Ishikawa (cell line): ENCODE measurements around the gene CCDC32.

ENCODE experiments used
- CEBPB ChIP-seq: IDR thresholded peaks from 2 replicates; pipeline ENCODE4 v1.6.1; 2012
- CREB1 ChIP-seq: IDR thresholded peaks from 2 replicates; pipeline ENCODE4 v1.6.1; 2012; ENCODE audit warnings: low read depth
- EGR1 ChIP-seq: IDR thresholded peaks from 2 replicates; pipeline ENCODE4 v1.6.1; 2012
- EP300 ChIP-seq: IDR thresholded peaks from 2 replicates; pipeline ENCODE4 v1.6.1; 2012; ENCODE audit warnings: borderline replicate concordance
- FOXM1 ChIP-seq: IDR thresholded peaks from 2 replicates; pipeline ENCODE4 v1.6.1; 2012; ENCODE audit warnings: low read depth, borderline replicate concordance
- MAX ChIP-seq: IDR thresholded peaks from 2 replicates; pipeline ENCODE4 v1.6.1; 2012
- NFIC ChIP-seq: IDR thresholded peaks from 2 replicates; pipeline ENCODE4 v1.6.1; 2012
- RAD21 ChIP-seq: IDR thresholded peaks from 2 replicates; pipeline ENCODE4 v1.6.1; 2012; ENCODE audit warnings: low read depth
- TAF1 ChIP-seq: IDR thresholded peaks from 2 replicates; pipeline ENCODE4 v1.6.1; 2012; ENCODE audit warnings: low read depth, mild to moderate bottlenecking
- TCF12 ChIP-seq: IDR thresholded peaks from 2 replicates; pipeline ENCODE4 v1.6.1; 2012; ENCODE audit warnings: low read depth
- TEAD4 ChIP-seq: IDR thresholded peaks from 2 replicates; pipeline ENCODE4 v1.6.1; 2012
- YY1 ChIP-seq: IDR thresholded peaks from 2 replicates; pipeline ENCODE4 v1.6.1; 2012; ENCODE audit warnings: low read depth
- ZBTB7A ChIP-seq: IDR thresholded peaks from 2 replicates; pipeline ENCODE4 v1.6.1; 2012; ENCODE audit warnings: low read depth
- TF ChIP-seq, protein P1 (sequence below): IDR thresholded peaks from 2 replicates; pipeline ENCODE4 v1.6.1; 2012; ENCODE audit warnings: low read depth, mild to moderate bottlenecking
- TF ChIP-seq, protein P2 (sequence below): IDR thresholded peaks from 2 replicates; pipeline ENCODE4 v1.6.1; 2012

The CCDC32 gene

GRCh38 chr15:40523611-40524010, 41.2 kb downstream of the CCDC32 start:
- TF ChIP-seq FOXM1 (no peak), TAF1 (no peak), CEBPB (no peak), TCF12 (no peak), YY1 (no peak), ZBTB7A (no peak), EGR1 (no peak), EP300 (no peak), CREB1 (no peak), MAX (no peak), NFIC (no peak)
- TF ChIP-seq, protein P1, sequence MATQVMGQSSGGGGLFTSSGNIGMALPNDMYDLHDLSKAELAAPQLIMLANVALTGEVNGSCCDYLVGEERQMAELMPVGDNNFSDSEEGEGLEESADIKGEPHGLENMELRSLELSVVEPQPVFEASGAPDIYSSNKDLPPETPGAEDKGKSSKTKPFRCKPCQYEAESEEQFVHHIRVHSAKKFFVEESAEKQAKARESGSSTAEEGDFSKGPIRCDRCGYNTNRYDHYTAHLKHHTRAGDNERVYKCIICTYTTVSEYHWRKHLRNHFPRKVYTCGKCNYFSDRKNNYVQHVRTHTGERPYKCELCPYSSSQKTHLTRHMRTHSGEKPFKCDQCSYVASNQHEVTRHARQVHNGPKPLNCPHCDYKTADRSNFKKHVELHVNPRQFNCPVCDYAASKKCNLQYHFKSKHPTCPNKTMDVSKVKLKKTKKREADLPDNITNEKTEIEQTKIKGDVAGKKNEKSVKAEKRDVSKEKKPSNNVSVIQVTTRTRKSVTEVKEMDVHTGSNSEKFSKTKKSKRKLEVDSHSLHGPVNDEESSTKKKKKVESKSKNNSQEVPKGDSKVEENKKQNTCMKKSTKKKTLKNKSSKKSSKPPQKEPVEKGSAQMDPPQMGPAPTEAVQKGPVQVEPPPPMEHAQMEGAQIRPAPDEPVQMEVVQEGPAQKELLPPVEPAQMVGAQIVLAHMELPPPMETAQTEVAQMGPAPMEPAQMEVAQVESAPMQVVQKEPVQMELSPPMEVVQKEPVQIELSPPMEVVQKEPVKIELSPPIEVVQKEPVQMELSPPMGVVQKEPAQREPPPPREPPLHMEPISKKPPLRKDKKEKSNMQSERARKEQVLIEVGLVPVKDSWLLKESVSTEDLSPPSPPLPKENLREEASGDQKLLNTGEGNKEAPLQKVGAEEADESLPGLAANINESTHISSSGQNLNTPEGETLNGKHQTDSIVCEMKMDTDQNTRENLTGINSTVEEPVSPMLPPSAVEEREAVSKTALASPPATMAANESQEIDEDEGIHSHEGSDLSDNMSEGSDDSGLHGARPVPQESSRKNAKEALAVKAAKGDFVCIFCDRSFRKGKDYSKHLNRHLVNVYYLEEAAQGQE = no peak
- TF ChIP-seq, protein P2, sequence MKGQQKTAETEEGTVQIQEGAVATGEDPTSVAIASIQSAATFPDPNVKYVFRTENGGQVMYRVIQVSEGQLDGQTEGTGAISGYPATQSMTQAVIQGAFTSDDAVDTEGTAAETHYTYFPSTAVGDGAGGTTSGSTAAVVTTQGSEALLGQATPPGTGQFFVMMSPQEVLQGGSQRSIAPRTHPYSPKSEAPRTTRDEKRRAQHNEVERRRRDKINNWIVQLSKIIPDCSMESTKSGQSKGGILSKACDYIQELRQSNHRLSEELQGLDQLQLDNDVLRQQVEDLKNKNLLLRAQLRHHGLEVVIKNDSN = no peak

DNA sequence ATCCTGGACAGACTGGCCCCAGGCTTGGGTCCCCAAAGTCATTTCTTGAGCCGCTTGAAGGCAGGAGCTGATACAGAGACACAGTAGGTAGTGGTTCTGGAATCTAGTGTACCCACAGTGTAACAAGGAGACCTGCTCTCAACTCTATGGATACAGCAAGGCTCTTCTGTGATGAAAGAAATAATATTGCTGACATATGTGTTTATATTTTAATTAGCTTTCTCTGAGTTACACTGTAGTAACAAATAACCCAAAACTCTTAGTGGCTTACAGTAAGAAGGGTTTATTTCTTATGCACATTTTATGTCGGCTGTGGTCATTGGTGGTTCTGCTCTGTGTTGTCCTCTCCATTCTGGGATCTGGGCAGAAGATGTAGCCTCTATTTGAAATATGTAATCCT, 48.5 kb downstream of the CCDC32 start:
- TF ChIP-seq TEAD4 (no peak), EP300 (no peak), FOXM1 (no peak), EGR1 (no peak), RAD21 (no peak), NFIC (no peak), MAX (no peak), ZBTB7A (no peak), CREB1 (no peak)
- TF ChIP-seq, protein P2 = no peak
- TF ChIP-seq, protein P1 = no peak

DNA sequence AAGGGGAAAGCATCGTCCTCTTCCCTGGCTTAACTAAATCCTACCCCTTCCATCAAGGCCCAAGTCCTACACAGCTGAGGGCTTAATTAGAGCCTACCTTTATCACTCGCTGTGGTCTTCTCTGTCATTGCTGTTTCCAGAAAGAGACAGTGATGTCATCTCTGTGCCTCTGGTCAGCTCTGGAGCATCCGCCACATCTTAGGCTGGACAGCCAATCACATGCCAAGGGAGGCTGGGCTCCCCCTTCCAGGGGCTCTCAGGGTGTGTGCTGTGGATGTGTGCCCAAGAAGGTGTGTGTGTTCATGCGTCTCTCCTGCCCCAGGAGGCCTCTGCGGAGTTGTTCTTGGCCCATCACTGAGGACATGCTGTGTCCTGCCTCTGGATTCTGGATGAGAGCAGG, 51.2 kb downstream of the CCDC32 start:
- TF ChIP-seq TEAD4 = no peak
- no peak for TF ChIP-seq YY1
- TF ChIP-seq FOXM1 = no peak
- no peak for TF ChIP-seq RAD21
- TF ChIP-seq CEBPB = no peak
- no peak for TF ChIP-seq TAF1
- TF ChIP-seq ZBTB7A = no peak
- TF ChIP-seq EGR1 = no peak
- no peak for TF ChIP-seq TCF12

GRCh38 chr15:40512440-40512839, 52.4 kb downstream of the CCDC32 start:
- no peak for TF ChIP-seq MAX
- TF ChIP-seq, protein P2 = no peak
- no peak for TF ChIP-seq CREB1

GRCh38 chr15:40511472-40512133, 53.2 kb downstream of the CCDC32 start:
- peak; percentile 56; the same call in 1 of the 2 replicates for TF ChIP-seq EP300
- peak; percentile 75 for TF ChIP-seq TEAD4
- TF ChIP-seq ZBTB7A = no peak
- peak; percentile 81 for TF ChIP-seq MAX
- TF ChIP-seq CEBPB = peak; percentile 84
- TF ChIP-seq EGR1 = no peak
- peak; percentile 83 for TF ChIP-seq NFIC
- TF ChIP-seq TCF12 = peak; percentile 46; the same call in 1 of the 2 replicates
